ENCODE measurements around the gene ZBTB45. TPM values are rescaled to one million over a fixed set of nuclear protein-coding genes. Genes with fewer than 3 reads are reported as not detected.
A peak's percentile ranks its signal among the peaks of the same experiment; 100 is the strongest.
"Not testable (repeated sequence)": the region's sequence is repeated elsewhere in the genome, so short reads cannot be mapped to it uniquely, and the experiment has no call there.

ZBTB45 gene
- polyA plus RNA-seq, 1 experiment, result 9.5 TPM

DNA sequence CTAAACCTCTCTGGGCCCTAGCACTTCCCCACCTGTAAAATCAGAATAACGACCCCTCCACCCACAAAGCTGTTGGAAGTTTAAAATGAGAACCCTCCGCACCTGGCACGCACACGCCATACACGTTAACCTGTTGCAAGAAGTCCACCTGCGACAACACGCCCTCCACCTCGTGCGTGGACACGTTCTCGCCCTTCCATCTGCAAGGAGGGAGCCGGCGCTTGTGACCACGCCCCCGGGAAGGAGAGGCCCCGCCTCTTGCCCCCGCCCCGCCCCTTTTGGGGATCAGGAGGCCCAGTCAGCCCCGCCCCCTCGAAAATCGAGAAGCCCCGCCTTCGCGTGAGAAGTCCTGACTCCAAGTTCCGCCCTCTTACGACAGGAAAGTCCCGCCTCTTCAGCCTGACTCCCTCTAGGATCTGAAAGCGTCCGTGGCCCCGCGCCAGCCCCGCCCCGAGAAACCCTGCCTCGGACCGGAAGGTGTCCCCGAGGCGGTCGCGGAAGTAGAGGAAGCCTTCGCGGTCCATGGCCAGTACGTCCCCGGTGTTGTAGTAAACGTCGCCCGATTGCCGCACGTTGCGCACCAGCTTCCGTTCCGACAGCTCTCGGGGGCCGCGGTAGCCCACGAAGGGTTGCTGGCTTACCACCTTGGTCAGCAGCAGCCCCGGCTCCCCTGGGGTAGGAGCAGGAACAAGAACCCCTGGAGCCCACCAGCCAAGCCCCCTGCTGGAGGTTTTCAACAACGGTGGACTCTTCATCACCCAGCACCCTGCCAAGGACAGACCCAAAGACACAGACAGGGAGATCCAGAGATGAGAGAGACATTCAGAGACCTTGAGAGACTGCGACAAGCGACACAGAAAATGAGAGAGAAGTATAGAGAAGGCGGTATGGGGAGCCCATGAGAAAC is 20.3 kb downstream of the ZBTB45 start:
- H3K27me3 ChIP-seq (ENCODE audit: control insufficient read depth, insufficient read depth, low read length), result no peaks in the 10 kb centered on the region
- CTCF ChIA-PET, result interaction anchor here (0.6 to 2.4 kb wide), 6 partner anchors 10 to 1079 kb away, joined by 3 to 10 read pairs (median 4); partner anchors contain the start of gene ZBTB45
- POLR2A ChIA-PET, result no interaction called here
- no peaks in the 10 kb centered on the region for H3K36me3 ChIP-seq (ENCODE audit: control insufficient read depth, insufficient read depth, low read length)
- H3K4me3 ChIP-seq (ENCODE audit: low read depth, low read length), result peak overlapping the region; percentile 68
- TF ChIP-seq, protein P1, sequence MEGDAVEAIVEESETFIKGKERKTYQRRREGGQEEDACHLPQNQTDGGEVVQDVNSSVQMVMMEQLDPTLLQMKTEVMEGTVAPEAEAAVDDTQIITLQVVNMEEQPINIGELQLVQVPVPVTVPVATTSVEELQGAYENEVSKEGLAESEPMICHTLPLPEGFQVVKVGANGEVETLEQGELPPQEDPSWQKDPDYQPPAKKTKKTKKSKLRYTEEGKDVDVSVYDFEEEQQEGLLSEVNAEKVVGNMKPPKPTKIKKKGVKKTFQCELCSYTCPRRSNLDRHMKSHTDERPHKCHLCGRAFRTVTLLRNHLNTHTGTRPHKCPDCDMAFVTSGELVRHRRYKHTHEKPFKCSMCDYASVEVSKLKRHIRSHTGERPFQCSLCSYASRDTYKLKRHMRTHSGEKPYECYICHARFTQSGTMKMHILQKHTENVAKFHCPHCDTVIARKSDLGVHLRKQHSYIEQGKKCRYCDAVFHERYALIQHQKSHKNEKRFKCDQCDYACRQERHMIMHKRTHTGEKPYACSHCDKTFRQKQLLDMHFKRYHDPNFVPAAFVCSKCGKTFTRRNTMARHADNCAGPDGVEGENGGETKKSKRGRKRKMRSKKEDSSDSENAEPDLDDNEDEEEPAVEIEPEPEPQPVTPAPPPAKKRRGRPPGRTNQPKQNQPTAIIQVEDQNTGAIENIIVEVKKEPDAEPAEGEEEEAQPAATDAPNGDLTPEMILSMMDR (IDR thresholded peaks at IDR 0.05; ENCODE audit: insufficient read depth, low read depth, low read length), result peak; percentile 57
- DNase-seq (ENCODE audit: low read depth), result peak; percentile 93

DNA sequence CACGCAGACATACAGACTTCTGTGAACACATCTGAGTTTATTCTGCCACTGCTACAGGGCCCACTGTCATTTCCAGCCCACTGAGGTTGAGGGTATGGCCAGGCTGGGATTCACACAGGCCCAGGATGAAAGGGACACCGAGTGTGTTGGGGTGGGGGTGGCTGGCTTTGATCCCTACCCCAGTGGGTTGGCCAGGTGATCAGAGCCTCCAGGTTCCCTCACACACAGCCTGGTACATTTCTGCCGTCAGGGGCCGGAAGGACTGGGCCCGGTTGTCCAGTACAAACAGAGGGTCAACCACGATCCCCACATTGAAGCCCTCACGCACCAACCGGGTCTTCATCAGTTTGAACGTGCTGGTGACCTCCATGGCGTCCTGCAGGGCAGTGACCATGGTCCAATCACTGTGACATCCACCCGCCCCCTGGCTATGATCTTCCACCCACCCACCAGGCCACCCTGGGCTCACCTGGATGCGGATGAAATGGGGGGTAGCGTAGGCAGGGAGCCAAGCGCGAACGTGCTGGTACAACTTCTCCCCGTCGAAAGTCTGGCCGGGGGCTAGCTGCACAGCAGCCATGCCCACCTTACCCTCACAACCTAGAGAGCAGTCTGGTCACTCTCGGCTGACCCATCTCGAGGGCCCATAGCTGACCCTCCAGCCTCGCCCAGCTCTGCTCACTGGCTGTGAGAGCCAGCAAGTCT is 21.1 kb downstream of the ZBTB45 start:
- Histone ChIP-seq H3K27me3 (ENCODE audit: control insufficient read depth, insufficient read depth, low read length) (no peaks in the 10 kb centered on the region), H3K36me3 (ENCODE audit: control insufficient read depth, insufficient read depth, low read length) (no peaks in the 10 kb centered on the region), H3K4me3 (ENCODE audit: low read depth, low read length) (peak overlapping the region; percentile 44)
- no peak for DNase-seq (ENCODE audit: low read depth)
- CTCF ChIA-PET, result interaction anchor here (1.2 to 2.4 kb wide), 2 partner anchors 9 to 20 kb away, joined by 3 to 10 read pairs; no protein-coding TSS in a partner anchor
- TF ChIP-seq, protein P1 (IDR thresholded peaks at IDR 0.05; ENCODE audit: insufficient read depth, low read depth, low read length), result no peak
- POLR2A ChIA-PET, result no interaction called here

DNA sequence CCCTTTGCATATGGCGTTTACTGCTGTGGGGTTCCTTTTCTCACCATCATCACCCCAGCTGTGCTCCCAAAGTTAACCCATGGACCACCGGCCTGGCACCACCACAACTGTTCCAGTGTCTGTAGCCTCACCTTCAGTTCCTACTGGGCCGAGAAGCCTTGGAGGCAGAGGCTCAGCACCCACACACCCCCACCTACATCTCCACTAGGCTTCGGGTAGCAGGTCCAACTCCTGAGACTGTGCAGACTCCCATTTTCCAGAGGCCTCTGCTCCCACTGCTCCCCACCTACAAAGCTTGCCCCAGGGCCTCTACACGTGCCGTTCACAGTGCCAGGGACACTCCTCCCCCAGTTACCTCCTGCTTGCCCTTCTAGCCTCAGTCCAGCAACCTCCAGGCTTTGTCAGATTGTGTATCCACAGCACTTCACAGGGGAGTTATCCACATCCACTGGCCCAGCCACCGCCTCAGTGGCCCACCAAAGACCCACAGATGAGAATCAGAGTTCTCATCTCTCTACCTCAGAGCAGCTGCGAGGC is 21.9 kb downstream of the ZBTB45 start:
- no peak for DNase-seq (ENCODE audit: low read depth)
- TF ChIP-seq, protein P1 (IDR thresholded peaks at IDR 0.05; ENCODE audit: insufficient read depth, low read depth, low read length), result no peak
- H3K36me3 ChIP-seq (ENCODE audit: control insufficient read depth, insufficient read depth, low read length), result no peaks in the 10 kb centered on the region
- no peaks in the 10 kb centered on the region for H3K27me3 ChIP-seq (ENCODE audit: control insufficient read depth, insufficient read depth, low read length)
- no peak overlapping the region for H3K4me3 ChIP-seq (ENCODE audit: low read depth, low read length)
- ChIA-PET CTCF (no interaction called here), POLR2A (no interaction called here)

DNA sequence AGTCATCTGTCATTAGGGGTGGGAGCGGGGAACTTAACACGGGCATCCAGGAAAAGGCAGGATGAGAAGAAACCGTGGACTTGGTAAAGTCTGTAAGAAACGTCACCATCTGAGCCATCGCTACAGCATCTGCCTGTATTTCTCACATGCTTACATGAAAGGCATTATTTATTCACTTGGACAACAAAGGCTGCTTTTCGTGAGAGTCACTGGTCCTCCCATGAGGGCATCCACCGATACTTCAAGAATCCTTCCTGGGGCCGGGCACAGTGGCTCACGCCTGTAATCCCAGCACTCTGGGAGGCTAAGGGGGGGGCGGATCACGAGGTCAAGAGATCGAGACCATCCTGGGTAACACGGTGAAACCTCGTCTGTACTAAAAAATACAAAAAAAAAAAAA is 27.3 kb downstream of the ZBTB45 start:
- Histone ChIP-seq H3K27me3 (ENCODE audit: control insufficient read depth, insufficient read depth, low read length) (no peaks in the 10 kb centered on the region), H3K36me3 (ENCODE audit: control insufficient read depth, insufficient read depth, low read length) (no peaks in the 10 kb centered on the region), H3K4me3 (ENCODE audit: low read depth, low read length) (no peak overlapping the region)
- CTCF ChIA-PET, result no interaction called here
- POLR2A ChIA-PET, result no interaction called here
- TF ChIP-seq, protein P1 (IDR thresholded peaks at IDR 0.05; ENCODE audit: insufficient read depth, low read depth, low read length), result no peak
- DNase-seq (ENCODE audit: low read depth), result no peak

DNA sequence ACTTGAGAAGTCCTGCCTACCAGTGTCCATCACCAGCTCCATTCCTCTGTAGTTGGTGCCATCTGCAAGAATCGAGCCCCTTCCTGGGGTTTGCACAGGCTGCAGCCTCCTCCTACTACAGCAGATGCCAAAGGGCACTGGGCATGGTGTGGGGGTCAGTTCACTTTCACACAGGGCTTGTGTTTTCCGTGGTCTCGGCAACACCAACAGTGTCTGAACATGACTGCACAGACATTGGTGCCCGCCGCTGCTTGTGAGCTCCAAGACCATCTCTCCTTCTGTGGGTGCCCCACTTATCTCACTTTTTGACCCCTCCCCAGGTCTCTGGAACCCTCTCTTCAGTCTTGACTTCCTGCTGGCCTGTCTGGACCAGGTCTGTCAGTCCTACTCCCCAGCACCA is 28.2 kb downstream of the ZBTB45 start:
- H3K4me3 ChIP-seq (ENCODE audit: low read depth, low read length), result no peak overlapping the region
- DNase-seq (ENCODE audit: low read depth), result no peak
- ChIA-PET POLR2A (no interaction called here), CTCF (no interaction called here)
- no peaks in the 10 kb centered on the region for H3K36me3 ChIP-seq (ENCODE audit: control insufficient read depth, insufficient read depth, low read length)
- no peaks in the 10 kb centered on the region for H3K27me3 ChIP-seq (ENCODE audit: control insufficient read depth, insufficient read depth, low read length)
- TF ChIP-seq, protein P1 (IDR thresholded peaks at IDR 0.05; ENCODE audit: insufficient read depth, low read depth, low read length), result no peak

DNA sequence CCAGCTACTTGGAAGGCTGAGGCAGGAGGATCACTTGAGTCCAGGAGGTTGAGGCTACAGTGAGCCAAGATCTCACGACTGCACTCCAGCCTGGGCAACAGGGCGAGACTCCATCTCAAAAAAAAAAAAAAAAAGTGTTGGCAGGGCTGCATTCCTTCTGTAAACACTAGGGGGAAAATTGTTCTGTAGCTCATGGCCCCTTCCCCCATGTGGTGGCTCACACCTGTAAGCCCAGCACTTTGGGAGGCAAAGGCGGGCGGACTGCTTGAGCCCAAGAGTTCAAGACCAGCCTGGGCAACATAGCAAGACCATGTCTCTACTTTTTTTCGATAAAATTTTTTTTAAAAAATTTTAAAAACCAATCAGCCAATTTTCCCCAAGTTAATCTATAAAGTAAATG is 35.3 kb downstream of the ZBTB45 start:
- DNase-seq (ENCODE audit: low read depth); H3K4me3 ChIP-seq (ENCODE audit: low read depth, low read length); CTCF ChIA-PET; H3K27me3 ChIP-seq (ENCODE audit: control insufficient read depth, insufficient read depth, low read length); POLR2A ChIA-PET: not testable (repeated sequence)
- H3K36me3 ChIP-seq (ENCODE audit: control insufficient read depth, insufficient read depth, low read length), result peaks cover 10% of the 10 kb centered on the region

Data from BJ (cell line).